Calu3 (cell line): Measurements from ENCODE around the gene DNA2. TPM values are rescaled to one million over a fixed set of nuclear protein-coding genes. Genes with fewer than 3 reads are reported as not detected.

Experiments used
- BruUV-seq: library from RNA; stranded (reverse); fragments of 400-500 nt; replicated peaks from 2 replicates; lab custom pipeline; 2021; lab: Mats Ljungman, UMichigan
- CTCF ChIA-PET: fragments of 300-600 bp; sonication (Branson Sonifier 250); formaldehyde crosslinking; loops from one replicate; lab custom pipeline; 2022; ENCODE audit warnings: antibody characterized with exemption; lab: Charles Lee
- DNase-seq: peaks from one replicate; pipeline ENCODE4 v3.0.0; 2022
- H3K27ac Mint-ChIP-seq: one replicate; pipeline ENCODE4 v1.8.0; 2022; ENCODE audit warnings: mixed read lengths; ENCODE audit not compliant: unreplicated experiment
- H3K27me3 Mint-ChIP-seq: one replicate; pipeline ENCODE4 v1.8.0; 2022; ENCODE audit warnings: mixed read lengths; ENCODE audit not compliant: unreplicated experiment
- H3K36me3 Mint-ChIP-seq: one replicate; pipeline ENCODE4 v1.8.0; 2022; ENCODE audit warnings: mild to moderate bottlenecking, moderate library complexity, mixed read lengths; ENCODE audit not compliant: insufficient read depth, unreplicated experiment
- H3K4me1 Mint-ChIP-seq: one replicate; pipeline ENCODE4 v1.8.0; 2022; ENCODE audit warnings: mild to moderate bottlenecking, low read depth, mixed read lengths; ENCODE audit not compliant: unreplicated experiment
- H3K4me3 Mint-ChIP-seq: one replicate; pipeline ENCODE4 v1.8.0; 2022; ENCODE audit warnings: mild to moderate bottlenecking, low read depth, moderate library complexity, mixed read lengths; ENCODE audit not compliant: unreplicated experiment
- H3K9me3 Mint-ChIP-seq: one replicate; pipeline ENCODE4 v1.8.0; 2022; ENCODE audit warnings: low read depth, mixed read lengths; ENCODE audit not compliant: unreplicated experiment
- CTCF ChIP-seq: fragments of 200-600 bp; IDR thresholded peaks from one replicate; pipeline ENCODE4 v1.8.0; 2022; ENCODE audit warnings: antibody characterized with exemption; ENCODE audit not compliant: unreplicated experiment
- intact Hi-C: fragments of 100-400 bp; cut with micrococcal nuclease; formaldehyde crosslinking; loops from one replicate; pipeline ENCODE4 v1.10.0; 2022; ENCODE audit not compliant: unreplicated experiment
- total RNA-seq: library from RNA; stranded (reverse); gene quantifications from 2 replicates; pipeline ENCODE4 v1.2.3, GENCODE V29; 2022

The DNA2 gene
- total RNA-seq, 1 experiment from 2014 or later = 37.7 TPM

GRCh38 chr10:68367121-68367520, 104.7 kb downstream of the DNA2 start:
- no peaks in the 10 kb centered on the region for H3K27me3 Mint-ChIP-seq
- H3K27ac Mint-ChIP-seq = no peak overlapping the region
- no peaks in the 10 kb centered on the region for H3K4me1 Mint-ChIP-seq
- no peak overlapping the region for H3K4me3 Mint-ChIP-seq
- H3K9me3 Mint-ChIP-seq = no peaks in the 10 kb centered on the region
- intact Hi-C loops = no loop called here
- no TSS peak for BruUV-seq
- DNase-seq = no peak
- no peak for TF ChIP-seq CTCF
- H3K36me3 Mint-ChIP-seq = peaks cover 35% of the 10 kb centered on the region
- CTCF ChIA-PET = no interaction called here

- Mint-ChIP-seq H3K4me3 (no peak overlapping the region), H3K9me3 (no peaks in the 10 kb centered on the region), H3K4me1 (no peaks in the 10 kb centered on the region), H3K27ac (no peak overlapping the region), H3K36me3 (peaks cover 30% of the 10 kb centered on the region), H3K27me3 (no peaks in the 10 kb centered on the region)
- DNase-seq = no peak
- intact Hi-C loops = no loop called here
- BruUV-seq = no TSS peak
- TF ChIP-seq CTCF = no peak
- CTCF ChIA-PET = no interaction called here
These were observed 105.2 kb downstream of the DNA2 start for GRCh38 chr10:68366600-68366999.

- no peak for TF ChIP-seq CTCF
- Mint-ChIP-seq H3K36me3 (peaks cover 26% of the 10 kb centered on the region), H3K27ac (no peak overlapping the region), H3K9me3 (no peaks in the 10 kb centered on the region), H3K4me3 (no peak overlapping the region), H3K4me1 (no peaks in the 10 kb centered on the region), H3K27me3 (no peaks in the 10 kb centered on the region)
- no peak for DNase-seq
- intact Hi-C loops = no loop called here
- CTCF ChIA-PET = no interaction called here
- BruUV-seq = no TSS peak
These were observed 106.2 kb downstream of the DNA2 start for GRCh38 chr10:68365611-68366010.

GRCh38 chr10:68364101-68364886, 107.5 kb downstream of the DNA2 start:
- peaks cover 21% of the 10 kb centered on the region for H3K36me3 Mint-ChIP-seq
- H3K4me3 Mint-ChIP-seq = no peak overlapping the region
- BruUV-seq = no TSS peak
- no peak overlapping the region for H3K27ac Mint-ChIP-seq
- H3K27me3 Mint-ChIP-seq = no peaks in the 10 kb centered on the region
- CTCF ChIA-PET = interaction anchor here (0.5 kb wide), 1 partner anchor 648 kb away, joined by 3 read pairs; no protein-coding TSS in a partner anchor
- no peak for DNase-seq
- H3K9me3 Mint-ChIP-seq = no peaks in the 10 kb centered on the region
- H3K4me1 Mint-ChIP-seq = no peaks in the 10 kb centered on the region
- intact Hi-C loops = no loop called here
- TF ChIP-seq CTCF = no peak

Other genes with a start within 250 kb of the DNA2 start
- not detected in 2 replicates for gene ATOH7, start 239.9 kb downstream of the DNA2 start, total RNA-seq
- 170 and 184 TPM in 2 replicates for gene HNRNPH3, start 139.9 kb downstream of the DNA2 start, total RNA-seq
- gene PBLD, start 139.0 kb downstream of the DNA2 start, total RNA-seq = 8.9 TPM in 2 replicates
- 25.8 and 29.4 TPM in 2 replicates for gene RUFY2, start 64.7 kb downstream of the DNA2 start, total RNA-seq
- 42.1 and 44.1 TPM in 2 replicates for gene SLC25A16, start 55.5 kb upstream of the DNA2 start, total RNA-seq
- 1.2 TPM in 2 replicates for gene TET1, start 88.4 kb upstream of the DNA2 start, total RNA-seq
- gene CCAR1, start 249.3 kb upstream of the DNA2 start, total RNA-seq = 105 and 113 TPM in 2 replicates